Endothelial cell of umbilical vein (primary cell): ENCODE results near the gene COL23A1. TPM values are rescaled to one million over a fixed set of nuclear protein-coding genes. Genes with fewer than 3 reads are reported as not detected.
A peak's percentile ranks its signal among the peaks of the same experiment; 100 is the strongest.

Source experiments
- BruUV-seq: library from RNA; stranded (reverse); fragments of 400-500 nt; replicated peaks from 2 replicates; lab custom pipeline; 2021; lab: Mats Ljungman, UMichigan
- CTCF ChIA-PET: fragments of 300-600, 350-600 bp; sonication (Branson Sonifier 250); formaldehyde crosslinking; loops from one replicate; lab custom pipeline; 2021; ENCODE audit warnings: antibody characterized with exemption, inconsistent platforms; lab: Charles Lee
- POLR2A ChIA-PET: fragments of 300-600, 350-600 bp; sonication (Branson Sonifier 250); formaldehyde crosslinking; loops from one replicate; lab custom pipeline; 2021; ENCODE audit warnings: antibody characterized with exemption, inconsistent platforms; lab: Charles Lee
- DNase-seq: peaks from one replicate; pipeline ENCODE4 v3.0.0-alpha.2; 2011; ENCODE audit warnings: low read depth, low spot score
- FAIRE-seq: peaks from 2 replicates; lab custom pipeline; 2011; peaks lifted over from hg19 to GRCh38; lab: Jason Lieb, UNC
- H2AFZ ChIP-seq: 2 replicates; pipeline ENCODE4 v1.6.0; 2012; ENCODE audit warnings: low read depth, low read length, control low read depth, inconsistent platforms
- H3K27ac ChIP-seq: 2 replicates; pipeline ENCODE4 v1.5.1; 2011; ENCODE audit warnings: low read depth, mild to moderate bottlenecking, control low read depth, low read length, moderate library complexity; ENCODE audit not compliant: insufficient read depth
- H3K27me3 ChIP-seq, 2 experiments: 2 replicates each; pipeline versions ENCODE4 v1.6.0 to v1.6.1; 2011; ENCODE audit warnings: low read length in 2 of 2, mixed read lengths in 1 of 2; ENCODE audit not compliant: control insufficient read depth in 2 of 2, insufficient read depth in 2 of 2
- H3K36me3 ChIP-seq, 2 experiments: 2 replicates in 1 of 2; 3 replicates in 1 of 2; pipeline ENCODE4 v1.5.1; 2011; ENCODE audit warnings: low read length in 2 of 2, mild to moderate bottlenecking in 1 of 2, moderate library complexity in 1 of 2; ENCODE audit not compliant: control insufficient read depth in 2 of 2, insufficient read depth in 2 of 2; ENCODE audit errors: extremely low read depth in 1 of 2
- H3K4me1 ChIP-seq: 3 replicates; pipeline ENCODE4 v1.5.1; 2011; ENCODE audit warnings: mild to moderate bottlenecking, low read length; ENCODE audit not compliant: control insufficient read depth, insufficient read depth; ENCODE audit errors: extremely low read depth
- H3K4me2 ChIP-seq: 2 replicates; pipeline ENCODE4 v1.6.1; 2011; ENCODE audit warnings: low read length, control low read depth, mixed read lengths; ENCODE audit not compliant: insufficient read depth
- H3K4me3 ChIP-seq, 3 experiments: fragments of 200-600 bp in 1 of 3; sonication (generic), shearing (Covaris generic) in 1 of 3; replicated peaks in 1 of 3; 2 replicates each; pipeline ENCODE4 v1.5.1; 2011 to 2016; ENCODE audit warnings: control low read depth in 3 of 3, low read length in 3 of 3, mild to moderate bottlenecking in 2 of 3, inconsistent platforms in 1 of 3, low read depth in 1 of 3, moderate library complexity in 1 of 3; ENCODE audit not compliant: insufficient read depth in 1 of 3
- H3K79me2 ChIP-seq: 2 replicates; pipeline ENCODE4 v1.6.0; 2012; ENCODE audit warnings: low read length, inconsistent platforms; ENCODE audit not compliant: control insufficient read depth, insufficient read depth
- H3K9ac ChIP-seq: replicated peaks from 2 replicates; pipeline ENCODE3; 2011; ENCODE audit warnings: low read length, control low read depth; ENCODE audit not compliant: insufficient read depth; ENCODE audit errors: extremely low read depth
- H3K9me1 ChIP-seq: replicated peaks from 3 replicates; pipeline ENCODE4 v1.6.0; 2011; ENCODE audit warnings: mild to moderate bottlenecking, low read length; ENCODE audit not compliant: control insufficient read depth, insufficient read depth; ENCODE audit errors: extremely low read depth
- H3K9me3 ChIP-seq: replicated peaks from 2 replicates; pipeline ENCODE4 v1.5.1; 2012; ENCODE audit warnings: low read length, inconsistent platforms; ENCODE audit not compliant: control insufficient read depth, insufficient read depth
- H4K20me1 ChIP-seq: replicated peaks from 2 replicates; pipeline ENCODE3; 2011; ENCODE audit warnings: mild to moderate bottlenecking, low read length; ENCODE audit not compliant: control insufficient read depth, insufficient read depth; ENCODE audit errors: extremely low read depth
- EZH2 ChIP-seq: IDR thresholded peaks from 2 replicates; pipeline ENCODE4 v1.6.1; 2012; ENCODE audit warnings: borderline replicate concordance, low read depth, mild to moderate bottlenecking, moderate library complexity, low read length, inconsistent platforms; ENCODE audit not compliant: severe bottlenecking
- FOS ChIP-seq: IDR thresholded peaks from 2 replicates; pipeline ENCODE4 v1.6.1; 2011; ENCODE audit warnings: mild to moderate bottlenecking, low read length, moderate library complexity, borderline replicate concordance; ENCODE audit not compliant: insufficient read depth
- GATA2 ChIP-seq: IDR thresholded peaks from 2 replicates; pipeline ENCODE4 v1.7.0; 2011; ENCODE audit warnings: low read depth, mild to moderate bottlenecking, moderate library complexity, mixed read lengths, low read length; ENCODE audit not compliant: insufficient read length, insufficient read depth
- JUN ChIP-seq: IDR thresholded peaks from 2 replicates; pipeline ENCODE4 v1.6.1; 2011; ENCODE audit warnings: borderline replicate concordance, low read depth; ENCODE audit not compliant: insufficient read length, insufficient read depth
- MAX ChIP-seq: IDR thresholded peaks from 2 replicates; pipeline ENCODE4 v1.6.1; 2011; ENCODE audit not compliant: insufficient read depth, insufficient read length
- POLR2A ChIP-seq: IDR thresholded peaks from 2 replicates; pipeline ENCODE4 v1.6.1; 2012; ENCODE audit warnings: low read depth, mild to moderate bottlenecking, control low read depth, low read length
- POLR2AphosphoS5 ChIP-seq: IDR thresholded peaks from 2 replicates; pipeline ENCODE4 v1.6.1; 2012; ENCODE audit warnings: low read depth, mild to moderate bottlenecking, control low read depth, low read length, moderate library complexity; ENCODE audit not compliant: insufficient read depth
- dilution Hi-C: fragments of 300-500 bp; cut with MboI; formaldehyde crosslinking; loops from one replicate; pipeline ENCODE4 v1.15.0; 2019; ENCODE audit warnings: low sequenced_read_pairs; ENCODE audit not compliant: extremely low pct_ligation_motif_present
- intact Hi-C: fragments of 100-400 bp; cut with micrococcal nuclease; formaldehyde crosslinking; loops from one replicate; pipeline ENCODE4 v1.10.0; 2022
- polyA plus RNA-seq, 4 experiments: library from polyadenylated mRNA; depleted of rRNA in 3 of 4; stranded (reverse) in 3 of 4; unstranded in 1 of 4; fragments of >200 nt; gene quantifications; 2 replicates each; pipeline versions ENCODE4 v1.2.1 to v1.2.3, GENCODE V29; 2011 to 2012; ENCODE audit warnings: missing spikeins in 1 of 4
- total RNA-seq: library from RNA; stranded (reverse); gene quantifications from 2 replicates; pipeline ENCODE4 v1.2.3, GENCODE V29; 2021

The COL23A1 gene
- total and polyA plus RNA-seq, 2 donors (not counting 3 experiments of a cell fraction or from before 2014, with no cell fraction given), result not detected

DNA sequence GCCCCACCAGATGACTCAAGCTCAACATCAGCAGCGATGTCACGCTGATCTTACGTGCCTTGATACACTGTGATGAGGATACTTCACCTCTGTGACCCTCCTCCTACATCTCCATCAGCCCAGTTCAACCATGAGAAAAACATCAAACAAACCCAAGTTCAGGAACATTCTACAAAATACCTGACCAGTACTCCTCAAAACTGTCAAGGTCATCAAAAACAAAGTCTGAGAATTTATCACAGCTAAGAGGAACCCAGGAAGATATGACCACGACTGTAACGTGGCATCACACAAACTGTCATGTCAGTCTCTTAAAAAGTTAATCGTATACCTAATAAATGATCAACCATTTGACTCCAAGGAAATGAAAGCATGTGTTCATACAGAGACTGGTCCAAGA, 90.8 kb downstream of the COL23A1 start:
- BruUV-seq, result no TSS peak
- intact Hi-C loops, result no loop called here
- Histone ChIP-seq H3K4me2 (no peak overlapping the region), H3K9me1 (no peaks in the 10 kb centered on the region), H3K9ac (no peak overlapping the region), H3K27ac (no peak overlapping the region), H3K4me1 (peaks cover 9% of the 10 kb centered on the region), H3K79me2 (no peaks in the 10 kb centered on the region), H3K27me3 (no peaks in the 10 kb centered on the region), H3K36me3 (no peaks in the 10 kb centered on the region), H4K20me1 (no peaks in the 10 kb centered on the region), H3K4me3 (no peak overlapping the region), H3K9me3 (no peaks in the 10 kb centered on the region), H2AFZ (no peak overlapping the region)
- dilution Hi-C loops, result no loop called here
- ChIA-PET POLR2A (no interaction called here), CTCF (no interaction called here)
- DNase-seq, result no peak
- FAIRE-seq, result no peak
- TF ChIP-seq GATA2 (no peak), FOS (no peak), POLR2AphosphoS5 (no peak), MAX (no peak), POLR2A (no peak)

- H3K4me3 ChIP-seq, result no peak overlapping the region
- no peaks in the 10 kb centered on the region for H4K20me1 ChIP-seq
- H3K27ac ChIP-seq, result peak overlapping the region; percentile 70
- BruUV-seq, result no TSS peak
- no peaks in the 10 kb centered on the region for H3K9me1 ChIP-seq
- no peaks in the 10 kb centered on the region for H3K9me3 ChIP-seq
- CTCF ChIA-PET, result no interaction called here
- H3K27me3 ChIP-seq, result no peaks in the 10 kb centered on the region
- H3K4me2 ChIP-seq, result no peak overlapping the region
- POLR2A ChIA-PET, result no interaction called here
- dilution Hi-C loops (no loop called here), intact Hi-C loops (loop anchor here (1.0 to 2.0 kb wide), 4 partner anchors 29 to 262 kb away; no protein-coding TSS in a partner anchor)
- H3K79me2 ChIP-seq, result no peaks in the 10 kb centered on the region
- no peaks in the 10 kb centered on the region for H3K36me3 ChIP-seq
- TF ChIP-seq EZH2 (no peak), JUN (peak; percentile 67), GATA2 (no peak)
- DNase-seq, result peak; percentile 64
- H2AFZ ChIP-seq, result peak overlapping the region; percentile 8
- H3K4me1 ChIP-seq, result peaks cover 9% of the 10 kb centered on the region
- peak; percentile 38 for FAIRE-seq
- peak overlapping the region; percentile 4 for H3K9ac ChIP-seq
Measured at GRCh38 chr5:178496642-178497041, 93.6 kb downstream of the COL23A1 start.
